ENCODE data around the gene KIR3DL2.

- TF ChIP-seq POLR2A (IDR thresholded peaks at IDR 0.05) (no peak), CTCF (IDR thresholded peaks at IDR 0.05) (no peak)
Observed at GRCh38 chr19:54850930-54851329, 687 bp downstream of the KIR3DL2 start.

Data from right lobe of liver (tissue), 4 donors.